Measurements from ENCODE around the gene GPR162.

GPR162 gene, protein sequence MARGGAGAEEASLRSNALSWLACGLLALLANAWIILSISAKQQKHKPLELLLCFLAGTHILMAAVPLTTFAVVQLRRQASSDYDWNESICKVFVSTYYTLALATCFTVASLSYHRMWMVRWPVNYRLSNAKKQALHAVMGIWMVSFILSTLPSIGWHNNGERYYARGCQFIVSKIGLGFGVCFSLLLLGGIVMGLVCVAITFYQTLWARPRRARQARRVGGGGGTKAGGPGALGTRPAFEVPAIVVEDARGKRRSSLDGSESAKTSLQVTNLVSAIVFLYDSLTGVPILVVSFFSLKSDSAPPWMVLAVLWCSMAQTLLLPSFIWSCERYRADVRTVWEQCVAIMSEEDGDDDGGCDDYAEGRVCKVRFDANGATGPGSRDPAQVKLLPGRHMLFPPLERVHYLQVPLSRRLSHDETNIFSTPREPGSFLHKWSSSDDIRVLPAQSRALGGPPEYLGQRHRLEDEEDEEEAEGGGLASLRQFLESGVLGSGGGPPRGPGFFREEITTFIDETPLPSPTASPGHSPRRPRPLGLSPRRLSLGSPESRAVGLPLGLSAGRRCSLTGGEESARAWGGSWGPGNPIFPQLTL

DNA sequence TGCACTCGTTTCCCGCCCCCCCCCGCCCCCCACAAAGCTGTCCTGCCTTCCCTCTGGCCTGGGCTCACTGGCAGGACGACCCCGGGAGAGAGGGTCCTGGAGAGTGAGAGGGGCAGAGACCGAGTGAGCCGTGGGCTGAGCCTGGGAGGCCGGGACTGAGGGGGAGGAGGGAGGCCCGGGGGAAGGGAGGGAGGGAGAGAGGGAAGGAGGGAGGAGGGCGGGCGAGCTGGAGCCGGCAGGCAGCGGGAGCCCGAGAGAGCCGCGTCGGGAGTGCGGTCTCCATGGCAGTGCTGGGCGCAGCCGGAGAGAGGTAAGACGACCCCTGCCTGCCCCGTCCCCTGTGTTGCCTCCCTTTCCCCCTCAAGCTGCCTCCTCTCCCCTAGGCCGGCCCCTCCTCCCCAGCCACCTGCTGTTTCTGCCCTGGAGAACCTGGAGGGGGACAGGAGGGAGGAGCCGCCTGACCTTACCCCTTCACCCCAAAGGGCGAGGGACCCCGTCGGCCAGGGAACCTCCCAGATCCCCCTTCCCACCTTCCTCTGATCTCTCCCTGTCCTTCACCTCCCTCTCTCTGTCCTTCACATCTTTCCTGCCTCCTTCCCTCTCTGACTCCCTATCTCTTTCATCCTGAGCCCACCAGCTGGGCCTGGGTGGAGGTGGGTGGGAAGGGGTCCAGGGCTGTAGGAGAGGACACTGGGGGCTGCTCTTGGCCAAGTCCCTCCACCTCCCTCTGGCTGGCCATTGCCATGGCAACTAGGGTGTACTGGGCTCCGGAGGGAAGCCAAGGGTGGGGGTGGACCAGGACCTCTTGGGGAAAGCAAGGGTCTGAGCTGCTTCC, at the start of gene GPR162:
Gene GPR162 (plus strand): TSS at position 231 of the 835 bp plus-strand sequence. CDS start 2,078 bp downstream, outside the sequence.
- in situ Hi-C loops (cut with HindIII; ENCODE audit: low sequenced_read_pairs) = no loop called here

DNA sequence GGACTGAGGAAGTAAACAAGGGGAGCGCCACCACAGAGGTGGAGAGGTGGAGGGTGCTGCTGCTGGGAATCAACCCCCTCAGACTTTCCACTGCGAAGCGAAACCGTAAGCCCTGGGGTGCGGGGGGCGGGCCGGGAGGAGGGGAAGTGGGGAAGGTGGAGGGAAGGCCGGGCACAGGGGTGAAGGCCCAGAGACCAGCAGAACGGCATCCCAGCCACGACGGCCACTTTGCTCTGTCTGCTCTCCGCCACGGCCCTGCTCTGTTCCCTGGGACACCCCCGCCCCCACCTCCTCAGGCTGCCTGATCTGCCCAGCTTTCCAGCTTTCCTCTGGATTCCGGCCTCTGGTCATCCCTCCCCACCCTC, 49.3 kb upstream of the GPR162 start, which contains the start of gene LAG3:
Gene LAG3 (plus strand): TSS at position 190 of the 365 bp plus-strand sequence. CDS start 333 bp downstream, outside the sequence.
- in situ Hi-C loops (cut with HindIII; ENCODE audit: low sequenced_read_pairs) = no loop called here

DNA sequence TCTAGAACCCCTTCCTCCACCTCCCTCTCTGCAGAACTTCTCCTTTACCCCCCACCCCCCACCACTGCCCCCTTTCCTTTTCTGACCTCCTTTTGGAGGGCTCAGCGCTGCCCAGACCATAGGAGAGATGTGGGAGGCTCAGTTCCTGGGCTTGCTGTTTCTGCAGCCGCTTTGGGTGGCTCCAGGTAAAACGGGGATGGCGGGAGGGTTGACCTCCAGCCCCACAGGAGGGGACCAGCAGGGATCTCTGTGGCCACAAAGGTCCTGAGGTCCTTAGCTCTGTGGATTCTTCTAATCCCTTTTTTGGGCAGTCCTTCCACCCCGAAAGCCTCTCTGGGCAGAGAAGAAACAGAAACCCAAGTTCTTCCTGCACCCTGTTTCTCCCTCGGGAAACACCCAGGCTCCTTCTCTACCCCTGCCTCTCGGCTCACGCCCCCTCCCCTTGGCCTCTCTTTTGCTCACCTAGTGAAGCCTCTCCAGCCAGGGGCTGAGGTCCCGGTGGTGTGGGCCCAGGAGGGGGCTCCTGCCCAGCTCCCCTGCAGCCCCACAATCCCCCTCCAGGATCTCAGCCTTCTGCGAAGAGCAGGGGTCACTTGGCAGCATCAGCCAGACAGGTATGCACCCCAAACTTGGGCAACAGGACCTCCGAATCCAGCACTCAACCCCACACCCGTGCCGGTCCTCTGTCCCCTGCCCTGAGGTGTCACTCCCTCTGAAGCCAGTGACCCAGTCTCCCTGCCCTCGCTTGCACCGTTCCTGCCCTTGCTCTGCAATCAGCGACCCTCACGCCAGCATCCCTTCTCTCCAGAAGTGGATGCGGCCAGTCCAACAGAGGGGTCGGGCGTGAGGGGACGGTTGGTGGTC, 48.7 kb upstream of the GPR162 start:
- in situ Hi-C loops (cut with HindIII; ENCODE audit: low sequenced_read_pairs) = no loop called here

DNA sequence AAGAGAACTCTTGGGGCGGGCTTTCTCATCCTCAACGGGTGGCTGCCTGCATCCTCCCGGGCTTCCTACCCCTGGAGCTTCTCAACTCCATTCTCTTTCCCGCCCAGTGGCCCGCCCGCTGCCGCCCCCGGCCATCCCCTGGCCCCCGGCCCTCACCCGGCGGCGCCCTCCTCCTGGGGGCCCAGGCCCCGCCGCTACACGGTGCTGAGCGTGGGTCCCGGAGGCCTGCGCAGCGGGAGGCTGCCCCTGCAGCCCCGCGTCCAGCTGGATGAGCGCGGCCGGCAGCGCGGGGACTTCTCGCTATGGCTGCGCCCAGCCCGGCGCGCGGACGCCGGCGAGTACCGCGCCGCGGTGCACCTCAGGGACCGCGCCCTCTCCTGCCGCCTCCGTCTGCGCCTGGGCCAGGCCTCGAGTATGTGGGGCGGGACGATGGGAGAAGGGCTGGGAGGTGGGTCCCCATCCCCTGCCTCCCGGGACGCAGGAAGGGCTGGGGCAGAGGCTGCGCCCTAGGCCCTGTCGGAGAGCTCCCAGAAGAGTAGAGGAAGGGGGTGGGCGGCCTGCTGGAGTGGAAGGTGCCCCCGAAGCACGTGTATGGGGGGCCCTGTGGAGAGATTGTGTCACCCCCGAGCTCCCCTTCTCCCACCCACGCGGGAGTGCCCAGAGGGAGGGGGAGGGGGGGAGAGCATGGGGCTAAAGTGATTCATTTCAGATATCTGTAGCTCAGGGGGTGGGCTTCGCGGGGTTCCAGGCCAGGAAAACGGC, 47.9 kb upstream of the GPR162 start:
- in situ Hi-C loops (cut with HindIII; ENCODE audit: low sequenced_read_pairs) = no loop called here

DNA sequence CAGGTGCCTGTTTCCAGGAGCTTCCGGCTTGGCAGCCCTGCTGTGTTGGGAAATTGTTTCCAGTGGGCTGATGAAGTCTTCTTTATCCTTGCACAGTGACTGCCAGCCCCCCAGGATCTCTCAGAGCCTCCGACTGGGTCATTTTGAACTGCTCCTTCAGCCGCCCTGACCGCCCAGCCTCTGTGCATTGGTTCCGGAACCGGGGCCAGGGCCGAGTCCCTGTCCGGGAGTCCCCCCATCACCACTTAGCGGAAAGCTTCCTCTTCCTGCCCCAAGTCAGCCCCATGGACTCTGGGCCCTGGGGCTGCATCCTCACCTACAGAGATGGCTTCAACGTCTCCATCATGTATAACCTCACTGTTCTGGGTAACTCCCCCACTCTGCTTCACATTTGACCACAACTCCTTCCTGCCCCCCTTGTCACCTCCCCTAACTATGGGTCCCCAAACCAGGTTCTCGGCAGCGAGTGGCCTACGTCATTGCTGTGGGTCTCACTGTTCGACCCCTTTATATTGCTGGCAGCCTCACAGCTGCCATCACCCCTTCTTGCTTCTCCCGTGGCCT, 47.0 kb upstream of the GPR162 start:
- in situ Hi-C loops (cut with HindIII; ENCODE audit: low sequenced_read_pairs) = no loop called here

DNA sequence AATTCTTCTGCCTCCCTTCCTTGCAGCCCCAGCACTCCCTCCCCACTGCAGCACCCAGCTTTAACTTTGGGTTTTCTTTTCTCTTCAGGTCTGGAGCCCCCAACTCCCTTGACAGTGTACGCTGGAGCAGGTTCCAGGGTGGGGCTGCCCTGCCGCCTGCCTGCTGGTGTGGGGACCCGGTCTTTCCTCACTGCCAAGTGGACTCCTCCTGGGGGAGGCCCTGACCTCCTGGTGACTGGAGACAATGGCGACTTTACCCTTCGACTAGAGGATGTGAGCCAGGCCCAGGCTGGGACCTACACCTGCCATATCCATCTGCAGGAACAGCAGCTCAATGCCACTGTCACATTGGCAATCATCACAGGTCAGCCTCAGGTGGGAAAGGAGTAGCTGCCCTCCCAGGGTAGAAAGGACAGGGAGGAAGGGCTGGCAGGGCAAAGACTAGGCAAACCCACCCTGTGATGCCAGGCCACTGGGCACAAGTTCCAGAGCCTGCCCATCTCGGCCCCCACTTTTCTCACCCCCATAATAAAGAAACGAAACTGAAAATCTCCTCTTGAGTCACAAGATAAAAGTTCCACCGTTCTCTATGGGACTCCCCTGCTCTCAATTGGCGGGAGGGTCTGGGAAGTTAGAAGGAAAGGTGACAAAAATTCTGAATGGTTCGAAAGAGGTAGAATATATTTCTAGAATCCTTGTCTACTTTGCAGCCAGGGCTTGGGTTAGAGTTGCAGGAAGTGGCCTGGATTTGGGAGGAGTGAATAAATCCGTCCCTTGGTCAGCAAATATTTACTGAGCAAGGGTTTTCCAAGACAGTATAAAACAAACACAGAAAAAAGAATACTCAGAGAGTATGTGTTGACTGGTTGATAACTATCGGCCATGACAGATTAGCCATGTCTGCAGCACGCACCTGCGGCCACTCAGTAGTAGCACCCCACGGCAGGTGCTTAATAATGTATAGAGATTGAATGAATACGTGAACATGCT, 46.1 kb upstream of the GPR162 start:
- in situ Hi-C loops (cut with HindIII; ENCODE audit: low sequenced_read_pairs) = no loop called here

DNA sequence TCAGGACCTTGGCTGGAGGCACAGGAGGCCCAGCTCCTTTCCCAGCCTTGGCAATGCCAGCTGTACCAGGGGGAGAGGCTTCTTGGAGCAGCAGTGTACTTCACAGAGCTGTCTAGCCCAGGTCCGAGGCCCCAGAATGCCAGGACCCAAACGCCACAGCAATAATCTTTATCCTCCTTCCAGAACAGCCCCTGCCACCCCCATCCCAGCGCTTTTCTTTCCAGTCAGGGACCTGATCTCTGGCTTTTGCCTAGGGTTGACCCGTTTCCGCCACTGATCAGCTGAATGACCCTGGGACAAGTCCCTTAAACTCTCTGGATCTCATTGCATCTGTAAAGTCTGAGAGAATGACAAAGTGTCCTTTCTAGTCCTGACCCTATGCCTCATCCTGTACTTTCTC, 44.2 kb upstream of the GPR162 start:
- in situ Hi-C loops (cut with HindIII; ENCODE audit: low sequenced_read_pairs) = no loop called here

DNA sequence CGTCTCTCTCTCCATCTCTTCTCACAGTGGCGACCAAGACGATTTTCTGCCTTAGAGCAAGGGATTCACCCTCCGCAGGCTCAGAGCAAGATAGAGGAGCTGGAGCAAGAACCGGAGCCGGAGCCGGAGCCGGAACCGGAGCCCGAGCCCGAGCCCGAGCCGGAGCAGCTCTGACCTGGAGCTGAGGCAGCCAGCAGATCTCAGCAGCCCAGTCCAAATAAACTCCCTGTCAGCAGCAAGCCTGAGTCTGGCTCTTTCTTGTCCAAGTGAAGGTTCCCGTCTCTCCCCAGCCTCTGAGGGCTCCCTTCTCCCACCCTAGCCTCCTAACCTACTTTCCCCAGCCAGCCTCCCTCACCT, 43.4 kb upstream of the GPR162 start:
- in situ Hi-C loops (cut with HindIII; ENCODE audit: low sequenced_read_pairs) = no loop called here

DNA sequence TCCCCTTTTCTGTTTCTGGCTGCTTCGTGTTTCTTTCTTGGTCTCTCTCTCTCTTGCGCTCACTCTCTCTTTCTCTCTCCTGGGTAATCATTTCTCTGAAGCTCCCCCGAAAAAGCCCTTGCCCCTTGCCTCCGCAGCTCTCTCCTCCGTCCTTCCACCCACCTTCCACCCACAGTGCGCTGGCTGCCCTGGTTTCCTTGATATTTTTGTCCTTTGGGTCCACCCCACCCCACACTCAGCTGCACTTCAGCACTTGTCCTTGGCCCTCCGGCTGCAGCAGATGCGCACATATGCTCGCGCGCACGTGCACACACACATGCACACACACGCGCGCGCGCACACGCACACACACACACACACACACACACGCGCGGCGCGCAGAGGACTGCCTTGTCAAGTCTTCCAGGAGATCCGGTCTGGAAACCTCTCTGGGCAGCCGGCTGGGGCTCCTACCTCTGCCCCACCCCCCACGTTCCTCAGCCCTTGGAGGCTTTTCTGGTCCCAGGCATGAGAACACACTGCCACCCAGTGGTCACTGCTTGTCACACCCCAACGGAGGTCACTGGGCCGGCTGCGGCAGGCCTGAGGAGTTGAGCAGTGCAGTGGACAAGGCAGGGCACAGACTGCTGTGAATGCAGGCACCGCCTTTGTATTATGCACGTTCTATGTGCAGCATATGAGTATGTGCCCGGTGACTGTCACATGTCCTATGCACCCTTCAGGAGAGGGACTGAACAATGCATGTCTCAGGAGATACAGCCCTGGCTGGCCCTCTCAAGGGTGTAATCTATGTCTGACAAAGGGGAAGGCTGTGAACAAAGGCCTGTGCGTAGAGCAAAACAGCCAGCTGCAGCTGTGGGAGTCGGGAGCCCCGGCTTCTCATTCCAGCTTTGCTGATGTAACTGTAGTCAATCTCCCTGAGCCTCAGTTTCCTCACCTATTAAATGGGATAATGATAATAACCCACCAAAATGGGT, 42.8 kb upstream of the GPR162 start:
- in situ Hi-C loops (cut with HindIII; ENCODE audit: low sequenced_read_pairs) = no loop called here

DNA sequence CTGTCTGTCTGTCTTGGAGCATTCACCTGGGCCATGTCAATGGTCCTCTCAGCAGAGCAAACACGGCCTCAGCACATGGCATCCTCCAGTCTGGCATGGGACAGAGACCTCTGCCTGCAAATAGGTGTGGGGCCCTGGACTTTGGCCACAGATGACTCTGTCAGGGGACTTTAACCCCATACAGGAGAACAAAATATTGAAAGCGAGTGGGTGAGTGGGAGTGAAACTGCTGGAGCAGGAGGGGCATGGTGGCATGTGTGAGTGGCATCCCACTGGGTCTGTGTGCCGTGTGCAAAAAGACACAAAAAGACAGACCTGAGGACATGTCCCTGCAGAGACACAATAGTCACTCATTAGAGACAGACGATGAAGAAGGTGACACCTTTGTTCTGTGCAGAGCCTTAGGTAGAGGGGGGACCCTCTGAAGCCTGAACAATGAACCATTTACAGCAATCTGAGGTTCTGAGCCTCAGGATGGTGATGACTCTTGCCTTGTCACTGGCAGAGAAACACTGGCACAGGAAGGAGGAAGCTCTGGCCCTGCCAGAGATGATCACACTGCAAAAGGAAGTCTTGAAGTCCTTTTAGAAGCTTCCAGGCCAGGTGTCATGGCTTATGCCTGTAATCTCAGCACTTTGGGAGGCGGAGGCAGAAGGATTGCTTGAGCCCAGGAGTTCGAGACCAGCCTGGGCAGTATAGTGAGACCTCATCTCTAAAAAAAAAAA, 41.8 kb upstream of the GPR162 start:
- in situ Hi-C loops (cut with HindIII; ENCODE audit: low sequenced_read_pairs) = no loop called here

DNA sequence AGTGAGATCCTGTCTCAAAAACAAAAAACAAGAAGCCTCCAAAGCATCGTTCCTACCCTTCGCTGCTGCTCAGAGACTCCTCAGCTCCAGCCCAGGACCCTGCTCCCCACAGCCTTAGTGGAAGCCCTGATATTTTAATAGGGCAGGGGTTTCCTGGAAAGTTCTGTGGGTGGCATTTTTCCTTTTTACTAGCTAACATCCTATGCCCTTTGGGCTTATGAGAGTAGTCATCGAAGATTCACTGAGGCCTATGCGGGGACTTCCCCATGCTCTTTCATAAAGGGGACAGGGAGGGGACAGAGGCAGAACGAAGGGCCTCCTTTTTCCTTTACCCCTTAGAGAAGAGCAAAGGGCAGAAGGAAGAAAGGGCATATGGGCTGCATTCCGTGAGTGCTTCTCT, 41.0 kb upstream of the GPR162 start:
- in situ Hi-C loops (cut with HindIII; ENCODE audit: low sequenced_read_pairs) = no loop called here

DNA sequence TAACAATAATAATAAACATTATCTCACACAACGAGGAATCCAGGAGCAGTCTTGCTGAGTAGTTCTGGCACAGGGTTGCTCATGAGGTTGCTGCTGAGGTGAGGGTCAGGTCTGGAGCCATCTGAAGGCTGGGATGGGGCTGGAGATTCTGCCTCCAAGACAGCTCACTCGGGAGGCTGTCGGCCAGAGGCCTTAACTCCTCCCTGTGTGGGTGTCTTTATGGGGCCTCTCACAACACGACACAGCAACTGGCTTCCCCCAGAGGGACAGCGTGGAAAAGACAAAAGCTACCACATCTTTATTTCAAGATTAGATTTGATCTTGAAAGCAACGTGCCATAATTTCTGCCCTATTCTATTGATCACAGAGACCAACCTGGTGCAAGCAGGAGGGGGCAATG, 39.5 kb upstream of the GPR162 start:
- in situ Hi-C loops (cut with HindIII; ENCODE audit: low sequenced_read_pairs) = no loop called here

DNA sequence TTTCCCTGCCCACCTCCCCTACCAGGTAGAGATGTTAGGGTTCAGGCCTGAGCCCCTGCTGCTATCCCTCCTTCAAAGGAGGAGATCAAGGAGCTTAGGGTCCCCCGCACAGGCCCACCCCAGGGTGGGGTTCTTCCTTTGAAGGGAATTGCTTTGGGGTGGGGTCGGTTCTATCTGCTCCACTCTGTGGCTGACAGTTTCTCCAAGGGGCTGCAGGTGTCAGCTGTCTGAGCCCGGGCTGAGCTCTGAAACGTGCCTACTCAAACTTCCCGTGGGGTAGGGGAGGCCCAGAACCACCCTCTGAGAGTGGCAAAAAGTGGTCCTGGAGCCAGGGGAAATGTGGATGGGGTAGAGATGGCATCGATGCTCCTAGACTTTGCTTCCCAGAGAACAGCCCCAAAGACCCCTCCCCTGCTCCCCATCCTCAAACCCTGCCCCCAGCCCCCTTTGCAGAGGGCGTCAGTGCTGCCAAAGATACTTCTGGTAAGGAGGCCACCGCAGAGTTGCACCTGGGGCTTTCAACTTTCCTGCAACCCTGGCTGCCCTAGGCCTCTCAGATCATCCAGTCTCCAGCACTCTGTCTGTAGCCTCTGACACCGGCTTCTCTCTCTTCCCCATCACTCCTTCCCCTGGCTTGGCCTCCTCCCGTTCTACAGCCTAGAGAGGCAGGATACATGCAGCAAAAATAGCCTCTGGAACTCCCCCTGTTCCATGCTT, 38.6 kb upstream of the GPR162 start:
- in situ Hi-C loops (cut with HindIII; ENCODE audit: low sequenced_read_pairs) = no loop called here

DNA sequence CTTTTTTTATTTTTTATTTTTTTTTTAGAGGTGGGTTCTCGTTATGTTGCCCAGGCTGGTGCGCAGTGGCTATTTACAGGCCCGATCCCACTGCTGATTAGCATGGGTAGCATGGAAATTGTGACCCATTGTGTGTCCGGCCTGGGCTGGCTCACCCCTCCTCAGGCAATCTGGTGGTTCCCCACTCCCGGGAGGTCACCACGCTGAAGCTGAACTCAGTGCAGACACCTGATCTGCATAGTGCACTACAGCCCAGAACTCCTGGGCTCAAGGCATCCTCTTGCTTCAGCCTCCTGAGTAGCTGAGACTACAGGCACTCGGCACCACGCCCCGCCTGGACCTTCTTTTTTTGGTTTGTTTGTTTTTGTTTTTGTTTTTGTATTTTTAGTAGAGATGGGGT, 37.8 kb upstream of the GPR162 start:
- in situ Hi-C loops (cut with HindIII; ENCODE audit: low sequenced_read_pairs) = no loop called here

DNA sequence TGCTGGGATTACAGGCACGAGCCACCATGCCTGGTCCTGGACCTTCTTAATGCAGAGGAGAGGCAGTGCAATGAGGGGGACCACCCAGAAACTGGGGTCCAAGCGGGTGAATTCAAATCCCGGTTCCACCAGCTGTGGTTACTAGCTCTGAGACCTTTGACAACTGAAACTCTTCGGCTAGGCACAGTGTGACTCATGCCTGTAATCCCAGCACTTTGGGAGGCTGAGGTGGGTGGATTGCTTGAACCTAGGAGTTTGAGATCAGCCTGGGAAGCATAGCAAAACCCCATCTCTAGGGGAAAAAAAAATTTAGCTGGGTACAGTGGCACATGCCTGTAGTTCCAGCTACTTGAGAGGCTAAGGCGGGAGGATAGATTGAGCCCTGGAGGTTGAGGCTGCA, 37.3 kb upstream of the GPR162 start:
- in situ Hi-C loops (cut with HindIII; ENCODE audit: low sequenced_read_pairs) = no loop called here

DNA sequence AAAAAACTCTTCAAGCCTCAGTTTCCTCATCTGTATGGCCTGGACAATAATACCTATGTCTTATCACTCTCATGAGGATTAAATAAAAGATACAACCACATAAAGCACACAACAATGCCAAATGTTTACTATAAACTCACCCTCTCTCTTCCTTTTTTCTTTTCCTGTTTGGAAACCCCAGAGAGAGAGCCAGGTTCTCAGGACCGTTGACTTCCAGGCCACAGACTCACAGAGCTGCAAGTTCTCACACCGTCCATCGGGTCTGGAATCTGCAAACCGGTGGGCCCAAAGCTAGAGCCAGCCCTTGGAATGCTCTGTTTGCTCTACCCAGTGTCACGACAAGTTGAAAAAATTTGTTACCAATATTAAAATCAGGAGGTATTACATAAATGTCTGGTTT, 36.9 kb upstream of the GPR162 start:
- in situ Hi-C loops (cut with HindIII; ENCODE audit: low sequenced_read_pairs) = no loop called here

Data from DLD1 (cell line).